Hepatocyte (in vitro differentiated cells): ENCODE results near the gene GALNT18.

Experiments used
- CTCF ChIP-seq: fragments of 200-600 bp; sonication (generic); IDR thresholded peaks from 2 replicates; pipeline ENCODE4 v1.5.1; 2016; ENCODE audit warnings: antibody characterized with exemption, mild to moderate bottlenecking; ENCODE audit not compliant: poor library complexity
- EZH2phosphoT487 ChIP-seq: fragments of 200-600 bp; sonication (generic); IDR thresholded peaks from one replicate; pipeline ENCODE4 v1.6.1; 2018; ENCODE audit warnings: antibody characterized with exemption, mild to moderate bottlenecking, low read depth, moderate library complexity; ENCODE audit not compliant: unreplicated experiment, severe bottlenecking

GRCh38 chr11:11363674-11364073, 258.1 kb downstream of the GALNT18 start:
- TF ChIP-seq CTCF: no peak
- no peak for TF ChIP-seq EZH2phosphoT487
